ENCODE measurements around the gene MITD1.

Gene MITD1

GRCh38 chr2:99171377-99172140 is 9.3 kb downstream of the MITD1 start:
- Mint-ChIP-seq H3K9me3 (no peaks in the 10 kb centered on the region), H3K36me3 (ENCODE audit: low read depth) (peaks cover 57% of the 10 kb centered on the region), H3K27ac (peak overlapping the region; percentile 83), H3K4me1 (ENCODE audit: low read depth) (peaks cover 32% of the 10 kb centered on the region), H3K4me3 (no peak overlapping the region), H3K27me3 (no peaks in the 10 kb centered on the region)

- H3K27ac Mint-ChIP-seq = peak overlapping the region; percentile 49
- H3K4me1 Mint-ChIP-seq (ENCODE audit: low read depth) = peaks cover 27% of the 10 kb centered on the region
- no peaks in the 10 kb centered on the region for H3K27me3 Mint-ChIP-seq
- no peak overlapping the region for H3K4me3 Mint-ChIP-seq
- H3K36me3 Mint-ChIP-seq (ENCODE audit: low read depth) = peaks cover 64% of the 10 kb centered on the region
- no peaks in the 10 kb centered on the region for H3K9me3 Mint-ChIP-seq
These were observed 11.3 kb downstream of the MITD1 start for GRCh38 chr2:99169534-99169933.

GRCh38 chr2:99166218-99166617 is 14.6 kb downstream of the MITD1 start:
- H3K27me3 Mint-ChIP-seq = no peaks in the 10 kb centered on the region
- H3K36me3 Mint-ChIP-seq (ENCODE audit: low read depth) = peaks cover 55% of the 10 kb centered on the region
- H3K4me3 Mint-ChIP-seq = no peak overlapping the region
- H3K27ac Mint-ChIP-seq = no peak overlapping the region
- H3K9me3 Mint-ChIP-seq = no peaks in the 10 kb centered on the region
- peaks cover 11% of the 10 kb centered on the region for H3K4me1 Mint-ChIP-seq (ENCODE audit: low read depth)

- H3K4me3 Mint-ChIP-seq = no peak overlapping the region
- peaks cover 24% of the 10 kb centered on the region for H3K4me1 Mint-ChIP-seq (ENCODE audit: low read depth)
- H3K27ac Mint-ChIP-seq = no peak overlapping the region
- no peaks in the 10 kb centered on the region for H3K9me3 Mint-ChIP-seq
- no peaks in the 10 kb centered on the region for H3K27me3 Mint-ChIP-seq
- H3K36me3 Mint-ChIP-seq (ENCODE audit: low read depth) = peaks cover 33% of the 10 kb centered on the region
These were observed 21.3 kb downstream of the MITD1 start for GRCh38 chr2:99159594-99159993.

- H3K4me3 Mint-ChIP-seq = no peak overlapping the region
- peaks cover 29% of the 10 kb centered on the region for H3K36me3 Mint-ChIP-seq (ENCODE audit: low read depth)
- H3K9me3 Mint-ChIP-seq = no peaks in the 10 kb centered on the region
- H3K27ac Mint-ChIP-seq = no peak overlapping the region
- H3K27me3 Mint-ChIP-seq = no peaks in the 10 kb centered on the region
- peaks cover 24% of the 10 kb centered on the region for H3K4me1 Mint-ChIP-seq (ENCODE audit: low read depth)
These were observed 22.3 kb downstream of the MITD1 start for GRCh38 chr2:99158599-99158998.

- Mint-ChIP-seq H3K4me1 (ENCODE audit: low read depth) (peaks cover 24% of the 10 kb centered on the region), H3K9me3 (no peaks in the 10 kb centered on the region), H3K27me3 (no peaks in the 10 kb centered on the region), H3K27ac (peak overlapping the region; percentile 6), H3K4me3 (no peak overlapping the region), H3K36me3 (ENCODE audit: low read depth) (peaks cover 22% of the 10 kb centered on the region)
These were observed 24.0 kb downstream of the MITD1 start for GRCh38 chr2:99156891-99157290.

GRCh38 chr2:99154643-99155536 is 26.0 kb downstream of the MITD1 start, which contains the start of the genes LIPT1 and TSGA10:
Gene LIPT1, plus strand, starts transcription at chr2:99154967. Its CDS starts 6,991 bp downstream, at chr2:99161958.
Gene TSGA10, minus strand, starts transcription at chr2:99154942. Its CDS starts 45,503 bp downstream, at chr2:99109439.
- H3K4me1 Mint-ChIP-seq (ENCODE audit: low read depth) = peaks cover 29% of the 10 kb centered on the region
- H3K36me3 Mint-ChIP-seq (ENCODE audit: low read depth) = peaks cover 27% of the 10 kb centered on the region
- H3K27me3 Mint-ChIP-seq = no peaks in the 10 kb centered on the region
- H3K9me3 Mint-ChIP-seq = no peaks in the 10 kb centered on the region
- peak within 1 kb of the TSS; percentile 85 for H3K27ac Mint-ChIP-seq
- H3K4me3 Mint-ChIP-seq = no peak within 1 kb of the TSS

GRCh38 chr2:99153921-99154604 is 26.8 kb downstream of the MITD1 start:
- H3K4me3 Mint-ChIP-seq = no peak overlapping the region
- H3K36me3 Mint-ChIP-seq (ENCODE audit: low read depth) = peaks cover 19% of the 10 kb centered on the region
- peak overlapping the region; percentile 85 for H3K27ac Mint-ChIP-seq

GRCh38 chr2:99152199-99152895 is 28.5 kb downstream of the MITD1 start:
- Mint-ChIP-seq H3K9me3 (no peaks in the 10 kb centered on the region), H3K27ac (no peak overlapping the region), H3K4me1 (ENCODE audit: low read depth) (peaks cover 28% of the 10 kb centered on the region), H3K36me3 (ENCODE audit: low read depth) (peaks cover 10% of the 10 kb centered on the region), H3K4me3 (no peak overlapping the region), H3K27me3 (no peaks in the 10 kb centered on the region)

More at GRCh38 chr2:99153921-99154604, 26.8 kb downstream of the MITD1 start:
- H3K27me3 Mint-ChIP-seq = no peaks in the 10 kb centered on the region
- no peaks in the 10 kb centered on the region for H3K9me3 Mint-ChIP-seq
- peaks cover 29% of the 10 kb centered on the region for H3K4me1 Mint-ChIP-seq (ENCODE audit: low read depth)

GRCh38 chr2:99150706-99151105 is 30.2 kb downstream of the MITD1 start:
- Mint-ChIP-seq H3K27ac (no peak overlapping the region), H3K9me3 (no peaks in the 10 kb centered on the region), H3K36me3 (ENCODE audit: low read depth) (peaks cover 5% of the 10 kb centered on the region), H3K4me3 (no peak overlapping the region), H3K27me3 (no peaks in the 10 kb centered on the region), H3K4me1 (ENCODE audit: low read depth) (peaks cover 12% of the 10 kb centered on the region)

GRCh38 chr2:99141110-99142108 is 39.4 kb downstream of the MITD1 start, which contains the start of gene C2orf15:
Gene C2orf15, plus strand, starts transcription at chr2:99141707. Its CDS starts 8,852 bp downstream, at chr2:99150559.
- Mint-ChIP-seq H3K27me3 (no peaks in the 10 kb centered on the region), H3K4me3 (peak within 1 kb of the TSS; percentile 97), H3K4me1 (ENCODE audit: low read depth) (peaks cover 36% of the 10 kb centered on the region), H3K9me3 (peaks cover 5% of the 10 kb centered on the region), H3K27ac (peak within 1 kb of the TSS; percentile 89), H3K36me3 (ENCODE audit: low read depth) (peaks cover 11% of the 10 kb centered on the region)

GRCh38 chr2:99140860-99141109 is 40.1 kb downstream of the MITD1 start:
- peak overlapping the region; percentile 89 for H3K27ac Mint-ChIP-seq
- peaks cover 5% of the 10 kb centered on the region for H3K9me3 Mint-ChIP-seq
- H3K4me1 Mint-ChIP-seq (ENCODE audit: low read depth) = peaks cover 36% of the 10 kb centered on the region
- no peaks in the 10 kb centered on the region for H3K27me3 Mint-ChIP-seq
- H3K4me3 Mint-ChIP-seq = peak overlapping the region; percentile 97
- H3K36me3 Mint-ChIP-seq (ENCODE audit: low read depth) = peaks cover 11% of the 10 kb centered on the region

GRCh38 chr2:99140056-99140859 is 40.6 kb downstream of the MITD1 start:
- Mint-ChIP-seq H3K27ac (peak overlapping the region; percentile 89), H3K27me3 (no peaks in the 10 kb centered on the region), H3K4me3 (peak overlapping the region; percentile 97), H3K36me3 (ENCODE audit: low read depth) (peaks cover 11% of the 10 kb centered on the region), H3K9me3 (peaks cover 5% of the 10 kb centered on the region), H3K4me1 (ENCODE audit: low read depth) (peaks cover 36% of the 10 kb centered on the region)

All from stimulated activated naive CD8-positive, alpha-beta T cell treated with anti-CD3 and anti-CD28 coated beads, Interleukin-15, Interleukin-2, amounts not matched to agents 100 ng/mL and 50 ng/mL, for 24 hours (primary cell).